ENCODE data around the gene OR1L1. TPM values are rescaled to one million over a fixed set of nuclear protein-coding genes. Genes with fewer than 3 reads are reported as not detected.

OR1L1 gene
- total RNA-seq, 2 experiments from 2014 or later = not detected

GRCh38 chr9:122672481-122672880 is 11.0 kb downstream of the OR1L1 start:
- no peak overlapping the region for H3K4me3 Mint-ChIP-seq
- H3K27me3 Mint-ChIP-seq = peaks cover 4% of the 10 kb centered on the region
- H3K27me3 ChIP-seq (ENCODE audit: control insufficient read depth in 1 of 2, insufficient read depth in 2 of 2, low read length in 2 of 2) = no peaks in the 10 kb centered on the region
- no peaks in the 10 kb centered on the region for H3K36me3 ChIP-seq (ENCODE audit: insufficient read depth, low read length)
- ATAC-seq (ENCODE audit: poor library complexity) (no peak), DNase-seq (no peak)
- H3K9me3 Mint-ChIP-seq = peaks cover 12% of the 10 kb centered on the region
- POLR2A ChIA-PET = no interaction called here
- CTCF ChIA-PET = no interaction called here
- no peaks in the 10 kb centered on the region for H3K4me1 Mint-ChIP-seq (ENCODE audit: low read depth)
- peaks cover 9 to 11% of the 10 kb centered on the region in 2 experiments for H3K9me3 ChIP-seq (ENCODE audit: control insufficient read depth in 1 of 2, insufficient read depth in 1 of 2, low read length in 2 of 2)
- H3K27ac Mint-ChIP-seq = no peak overlapping the region
- H3K36me3 Mint-ChIP-seq (ENCODE audit: low read depth) = no peaks in the 10 kb centered on the region
- no peak overlapping the region for H3K4me3 ChIP-seq (ENCODE audit: low read length)
- no peak for TF ChIP-seq CTCF (IDR thresholded peaks at IDR 0.05)
- H3K4me1 ChIP-seq (ENCODE audit: insufficient read depth, low read length) = no peaks in the 10 kb centered on the region
- intact Hi-C loops (cut with DNase I, micrococcal nuclease) = no loop called here
- H3K27ac ChIP-seq (ENCODE audit: low read depth in 1 of 2, low read length in 2 of 2) = no peak overlapping the region

GRCh38 chr9:122684851-122685250 is 23.3 kb downstream of the OR1L1 start:
- Histone ChIP-seq H3K27ac (ENCODE audit: low read depth in 1 of 2, low read length in 2 of 2) (no peak overlapping the region), H3K4me3 (ENCODE audit: low read length) (no peak overlapping the region), H3K27me3 (ENCODE audit: control insufficient read depth in 1 of 2, insufficient read depth in 2 of 2, low read length in 2 of 2) (no peaks in the 10 kb centered on the region), H3K36me3 (ENCODE audit: insufficient read depth, low read length) (no peaks in the 10 kb centered on the region), H3K4me1 (ENCODE audit: insufficient read depth, low read length) (no peaks in the 10 kb centered on the region), H3K9me3 (ENCODE audit: control insufficient read depth in 1 of 2, insufficient read depth in 1 of 2, low read length in 2 of 2) (peaks cover 15 to 23% of the 10 kb centered on the region in 2 experiments)
- no peak for TF ChIP-seq CTCF (IDR thresholded peaks at IDR 0.05)
- intact Hi-C loops (cut with DNase I, micrococcal nuclease) = no loop called here
- Mint-ChIP-seq H3K4me3 (no peak overlapping the region), H3K9me3 (peaks cover 5% of the 10 kb centered on the region), H3K4me1 (ENCODE audit: low read depth) (no peaks in the 10 kb centered on the region), H3K36me3 (ENCODE audit: low read depth) (no peaks in the 10 kb centered on the region), H3K27ac (no peak overlapping the region), H3K27me3 (no peaks in the 10 kb centered on the region)
- POLR2A ChIA-PET = no interaction called here
- no peak for ATAC-seq (ENCODE audit: poor library complexity)
- CTCF ChIA-PET = no interaction called here
- DNase-seq = no peak

GRCh38 chr9:122695696-122696095 is 34.2 kb downstream of the OR1L1 start:
- peaks cover 15% of the 10 kb centered on the region for H3K9me3 Mint-ChIP-seq
- no peaks in the 10 kb centered on the region for H3K27me3 Mint-ChIP-seq
- ChIA-PET POLR2A (no interaction called here), CTCF (no interaction called here)
- DNase-seq (no peak), ATAC-seq (ENCODE audit: poor library complexity) (no peak)
- Histone ChIP-seq H3K9me3 (ENCODE audit: control insufficient read depth in 1 of 2, insufficient read depth in 1 of 2, low read length in 2 of 2) (peaks cover 7 to 8% of the 10 kb centered on the region in 2 experiments), H3K27ac (ENCODE audit: low read depth in 1 of 2, low read length in 2 of 2) (no peak overlapping the region), H3K27me3 (ENCODE audit: control insufficient read depth in 1 of 2, insufficient read depth in 2 of 2, low read length in 2 of 2) (no peaks in the 10 kb centered on the region), H3K4me3 (ENCODE audit: low read length) (no peak overlapping the region), H3K4me1 (ENCODE audit: insufficient read depth, low read length) (no peaks in the 10 kb centered on the region), H3K36me3 (ENCODE audit: insufficient read depth, low read length) (no peaks in the 10 kb centered on the region)
- intact Hi-C loops (cut with DNase I, micrococcal nuclease) = no loop called here
- H3K36me3 Mint-ChIP-seq (ENCODE audit: low read depth) = peaks cover 8% of the 10 kb centered on the region
- H3K4me1 Mint-ChIP-seq (ENCODE audit: low read depth) = no peaks in the 10 kb centered on the region
- no peak overlapping the region for H3K4me3 Mint-ChIP-seq
- no peak overlapping the region for H3K27ac Mint-ChIP-seq
- TF ChIP-seq CTCF (IDR thresholded peaks at IDR 0.05) = no peak

Other genes with a start within 250 kb of the OR1L1 start
- not detected for gene OR1J1, start 183.8 kb upstream of the OR1L1 start, total RNA-seq
- not detected for gene OR1J2, start 150.9 kb upstream of the OR1L1 start, total RNA-seq
- not detected for gene OR1J4, start 142.6 kb upstream of the OR1L1 start, total RNA-seq
- not detected for gene OR1N1, start 134.4 kb upstream of the OR1L1 start, total RNA-seq
- not detected for gene OR1N2, start 108.6 kb upstream of the OR1L1 start, total RNA-seq
- gene OR1L8, start 78.3 kb upstream of the OR1L1 start, total RNA-seq = not detected
- not detected for gene OR1Q1, start 47.0 kb upstream of the OR1L1 start, total RNA-seq
- not detected for gene OR1B1, start 4.1 kb upstream of the OR1L1 start, total RNA-seq
- not detected for gene OR1L3, start 13.4 kb downstream of the OR1L1 start, total RNA-seq
- not detected for gene OR1L4, start 62.3 kb downstream of the OR1L1 start, total RNA-seq
- gene OR1L6, start 80.6 kb downstream of the OR1L1 start, total RNA-seq = not detected
- gene OR5C1, start 127.2 kb downstream of the OR1L1 start, total RNA-seq = not detected
- gene OR1K1, start 138.4 kb downstream of the OR1L1 start, total RNA-seq = not detected
- 10 to 100 TPM; 26.6 to 27.3 TPM for gene PDCL, start 166.9 kb downstream of the OR1L1 start, total RNA-seq
- gene RC3H2, start 243.6 kb downstream of the OR1L1 start, total RNA-seq = 10 to 100 TPM; 85.2 to 86.8 TPM